Measurements from ENCODE around the gene EZH1. TPM values are rescaled to one million over a fixed set of nuclear protein-coding genes. Genes with fewer than 3 reads are reported as not detected.

The EZH1 gene
- total RNA-seq, 8 experiments from 2014 or later: 13.8 to 44.5 (median 27.8) TPM

- peak within 1 kb of the TSS; percentile 76 to 88 for H3K27ac ChIP-seq
Measured at GRCh38 chr17:42681976-42682721, 62.7 kb downstream of the EZH1 start, which contains the start of gene CNTNAP1. CNTNAP1 (plus strand) TSS chr17:42682531; CDS start chr17:42682830, 299 bp downstream.

GRCh38 chr17:42680331-42680808, 64.5 kb downstream of the EZH1 start:
- H3K4me1 ChIP-seq (replicated peaks in 1 of 2): peaks cover 31 to 40% of the 10 kb centered on the region in 2 donors
- peak overlapping the region; percentile 95 to 97 for H3K27ac ChIP-seq
- peak overlapping the region; percentile 37 to 80 (median 39) for H3K4me3 ChIP-seq
- ATAC-seq (replicated peaks in 6 of 8): no peak
- in situ Hi-C loops (cut with MboI; ENCODE audit: low pct_unique_long_range_greater_than_20kb in 2 of 9, low sequenced_read_pairs in 9 of 9, unreplicated experiment in 9 of 9): no loop called here
- WGBS, 10 experiments: 94% methylated on average over 6 of the region's 20 CpGs; no CpG with 5 or more reads in 9 of the 10 experiments

More at GRCh38 chr17:42681976-42682721, 62.7 kb downstream of the EZH1 start, which contains the start of gene CNTNAP1:
- ATAC-seq (replicated peaks in 6 of 8): peak; percentile 18 to 41 (median 24)
- in situ Hi-C loops (cut with MboI; ENCODE audit: low pct_unique_long_range_greater_than_20kb in 2 of 9, low sequenced_read_pairs in 9 of 9, unreplicated experiment in 9 of 9): no loop called here
- peaks cover 31 to 40% of the 10 kb centered on the region in 2 donors for H3K4me1 ChIP-seq (replicated peaks in 1 of 2)
- WGBS, 10 experiments: 19 to 52% (median 35%) methylated on average over 4 to 13 of the region's 22 CpGs
- H3K4me3 ChIP-seq: peak within 1 kb of the TSS; percentile 76 to 97 (median 85)

- Histone ChIP-seq H3K4me1 (replicated peaks in 1 of 2) (peaks cover 32 to 44% of the 10 kb centered on the region in 2 donors), H3K27ac (peak overlapping the region; percentile 95 to 97), H3K4me3 (peak overlapping the region; percentile 37 to 80 (median 39))
- peak; percentile 23 to 45 (median 33) for ATAC-seq (replicated peaks in 6 of 8)
- in situ Hi-C loops (cut with MboI; ENCODE audit: low pct_unique_long_range_greater_than_20kb in 2 of 9, low sequenced_read_pairs in 9 of 9, unreplicated experiment in 9 of 9): no loop called here
- WGBS, 10 experiments: 0% methylated on average over 1 to 2 of the region's 78 CpGs; no CpG with 5 or more reads in 8 of the 10 experiments
Measured at GRCh38 chr17:42679492-42680330, 65.1 kb downstream of the EZH1 start.

GRCh38 chr17:42678951-42679491, 65.8 kb downstream of the EZH1 start:
- in situ Hi-C loops (cut with MboI; ENCODE audit: low pct_unique_long_range_greater_than_20kb in 2 of 9, low sequenced_read_pairs in 9 of 9, unreplicated experiment in 9 of 9): no loop called here
- H3K4me1 ChIP-seq (replicated peaks in 1 of 2): peaks cover 37 to 49% of the 10 kb centered on the region in 2 donors
- peak in 5 of 8 experiments; percentile 0 to 17 (median 13) for ATAC-seq (replicated peaks in 6 of 8)
- peak overlapping the region; percentile 95 to 97 for H3K27ac ChIP-seq
- peak overlapping the region; percentile 37 to 80 (median 39) for H3K4me3 ChIP-seq
- 0% methylated on average over 1 to 2 of the region's 18 CpGs; no CpG with 5 or more reads in 8 of the 10 experiments for WGBS, 10 experiments

GRCh38 chr17:42677921-42678781, 66.7 kb downstream of the EZH1 start:
- peak overlapping the region; percentile 37 to 80 (median 39) for H3K4me3 ChIP-seq
- peaks cover 32 to 45% of the 10 kb centered on the region in 2 donors for H3K4me1 ChIP-seq (replicated peaks in 1 of 2)
- H3K27ac ChIP-seq: peak overlapping the region; percentile 95 to 97
- peak; percentile 3 to 63 (median 54) for ATAC-seq (replicated peaks in 6 of 8)
- WGBS, 10 experiments: 0 to 17% (median 0%) methylated on average over 1 to 12 of the region's 53 CpGs; no CpG with 5 or more reads in 2 of the 10 experiments
- in situ Hi-C loops (cut with MboI; ENCODE audit: low pct_unique_long_range_greater_than_20kb in 2 of 9, low sequenced_read_pairs in 9 of 9, unreplicated experiment in 9 of 9): no loop called here

GRCh38 chr17:42677012-42677857, 67.6 kb downstream of the EZH1 start:
- 0 to 100% (median 8%) methylated on average over 1 to 17 of the region's 33 CpGs; no CpG with 5 or more reads in 2 of the 10 experiments for WGBS, 10 experiments
- peak overlapping the region; percentile 70 to 95 (median 80) for H3K4me3 ChIP-seq
- H3K27ac ChIP-seq: peak overlapping the region; percentile 95 to 97
- ATAC-seq (replicated peaks in 6 of 8): peak; percentile 65 to 80 (median 68)
- H3K4me1 ChIP-seq (replicated peaks in 1 of 2): peaks cover 32 to 44% of the 10 kb centered on the region in 2 donors
- in situ Hi-C loops (cut with MboI; ENCODE audit: low pct_unique_long_range_greater_than_20kb in 2 of 9, low sequenced_read_pairs in 9 of 9, unreplicated experiment in 9 of 9): no loop called here

GRCh38 chr17:42676424-42677011, 68.3 kb downstream of the EZH1 start, which contains the start of gene PLEKHH3:
PLEKHH3 (minus strand) TSS chr17:42676994; CDS start chr17:42676563, 431 bp downstream.
- 1% methylated on average over 14 of the region's 51 CpGs; no CpG with 5 or more reads in 9 of the 10 experiments for WGBS, 10 experiments
- peak in 4 of 8 experiments; percentile 0 to 20 (median 2) for ATAC-seq (replicated peaks in 6 of 8)
- Histone ChIP-seq H3K27ac (peak within 1 kb of the TSS; percentile 95 to 97), H3K4me1 (replicated peaks in 1 of 2) (peaks cover 30 to 41% of the 10 kb centered on the region in 2 donors), H3K4me3 (peak within 1 kb of the TSS; percentile 70 to 95 (median 80))
- in situ Hi-C loops (cut with MboI; ENCODE audit: low pct_unique_long_range_greater_than_20kb in 2 of 9, low sequenced_read_pairs in 9 of 9, unreplicated experiment in 9 of 9): no loop called here

- in situ Hi-C loops (cut with MboI; ENCODE audit: low pct_unique_long_range_greater_than_20kb in 2 of 9, low sequenced_read_pairs in 9 of 9, unreplicated experiment in 9 of 9): no loop called here
- H3K4me1 ChIP-seq (replicated peaks in 1 of 2): peaks cover 30 to 40% of the 10 kb centered on the region in 2 donors
- peak overlapping the region; percentile 70 to 95 (median 80) for H3K4me3 ChIP-seq
- H3K27ac ChIP-seq: peak overlapping the region; percentile 68 to 73
- peak in 2 of 8 experiments; percentile 0 to 1 for ATAC-seq (replicated peaks in 6 of 8)
- 0% methylated on average over 1 to 12 of the region's 43 CpGs; no CpG with 5 or more reads in 8 of the 10 experiments for WGBS, 10 experiments
Measured at GRCh38 chr17:42675965-42676423, 68.8 kb downstream of the EZH1 start.

- Histone ChIP-seq H3K4me3 (peak overlapping the region; percentile 70 to 95 (median 80)), H3K4me1 (replicated peaks in 1 of 2) (peaks cover 27 to 34% of the 10 kb centered on the region in 2 donors), H3K27ac (no peak overlapping the region)
- no CpG with 5 or more reads among the region's 27 CpGs for WGBS, 10 experiments
- ATAC-seq (replicated peaks in 6 of 8): no peak
- in situ Hi-C loops (cut with MboI; ENCODE audit: low pct_unique_long_range_greater_than_20kb in 2 of 9, low sequenced_read_pairs in 9 of 9, unreplicated experiment in 9 of 9): no loop called here
Measured at GRCh38 chr17:42675348-42675964, 69.4 kb downstream of the EZH1 start.

- in situ Hi-C loops (cut with MboI; ENCODE audit: low pct_unique_long_range_greater_than_20kb in 2 of 9, low sequenced_read_pairs in 9 of 9, unreplicated experiment in 9 of 9): no loop called here
- 0 to 71% (median 70%) methylated on average over 1 to 3 of the region's 9 CpGs; no CpG with 5 or more reads in 7 of the 10 experiments for WGBS, 10 experiments
- H3K4me1 ChIP-seq (replicated peaks in 1 of 2): peaks cover 21 to 28% of the 10 kb centered on the region in 2 donors
- no peak overlapping the region for H3K27ac ChIP-seq
- ATAC-seq (replicated peaks in 6 of 8): no peak
- H3K4me3 ChIP-seq: peak overlapping the region; percentile 70 to 95 (median 80)
Measured at GRCh38 chr17:42674755-42675347, 70.0 kb downstream of the EZH1 start.

Measured in motor neuron (in vitro differentiated cells).